Measurements from ENCODE around the gene CWC25. TPM values are rescaled to one million over a fixed set of nuclear protein-coding genes. Genes with fewer than 3 reads are reported as not detected.

The CWC25 gene
- total and polyA plus RNA-seq, 9 of the 15 experiments (the other 6 are each of a cell fraction or from before 2014, with no cell fraction given), result 16.5 to 27.4 (median 23.0) TPM

DNA sequence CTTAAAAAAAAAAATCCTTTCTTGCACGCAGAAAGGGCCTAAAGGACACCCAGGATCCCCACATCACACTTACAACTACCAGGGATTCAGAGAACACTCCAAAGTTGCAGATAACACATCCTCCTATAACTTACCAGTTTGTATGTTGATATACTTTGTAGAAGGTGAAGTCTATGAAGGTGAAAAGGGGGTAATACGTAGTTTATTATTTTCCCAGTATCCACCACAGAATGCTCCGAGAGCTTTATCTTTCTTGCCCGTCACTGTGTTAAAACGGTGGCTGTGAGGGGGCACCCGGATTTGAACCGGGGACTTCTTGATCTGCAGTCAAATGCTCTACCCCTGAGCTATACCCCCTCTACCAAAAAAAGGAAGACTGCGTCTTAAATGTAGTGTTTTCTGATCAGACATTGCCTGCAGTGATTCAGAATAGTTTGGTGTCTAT is 36.3 kb upstream of the CWC25 start:
- Histone ChIP-seq H3K9ac (ENCODE audit: insufficient read depth in 1 of 2, low read depth in 2 of 2, low read length in 2 of 2) (no peak overlapping the region), H3K4me2 (ENCODE audit: insufficient read depth, low read length) (peak overlapping the region; percentile 45), H3K9me1 (ENCODE audit: control insufficient read depth, insufficient read depth, low read length) (no peaks in the 10 kb centered on the region), H3K79me2 (ENCODE audit: control insufficient read depth, insufficient read depth, low read length) (no peaks in the 10 kb centered on the region), H4K20me1 (replicated peaks; ENCODE audit: control insufficient read depth, insufficient read depth, low read length) (no peaks in the 10 kb centered on the region), H3K9me3 (replicated peaks; ENCODE audit: control insufficient read depth, insufficient read depth, low read depth, low read length) (no peaks in the 10 kb centered on the region), H2AFZ (ENCODE audit: low read depth, low read length) (peak overlapping the region; percentile 62; the same call in 1 of the 2 replicates), H3K27me3 (ENCODE audit: control insufficient read depth in 2 of 2, insufficient read depth in 2 of 2, low read length in 2 of 2) (no peaks in the 10 kb centered on the region), H3K4me3 (no peak overlapping the region), H3K36me3 (ENCODE audit: control insufficient read depth, insufficient read depth, low read length) (no peaks in the 10 kb centered on the region), H3K4me1 (replicated peaks in 1 of 2; ENCODE audit: control insufficient read depth in 2 of 2, insufficient read depth in 2 of 2, low read length in 2 of 2) (peaks cover 2 to 11% of the 10 kb centered on the region in 2 experiments; a peak in 2 of 5 replicates), H3K27ac (ENCODE audit: extremely low read depth, low read depth, low read length) (no peak overlapping the region)
- ChIA-PET POLR2A (interaction anchor here (1.1 to 1.7 kb wide), 4 partner anchors 8 to 107 kb away, joined by 3 to 9 read pairs (median 6); partner anchors contain the start of genes LASP1 and RPL23), CTCF (ENCODE audit: low intra/inter-chr PET ratio) (no interaction called here)
- no TSS peak for BruUV-seq (replicated peaks)
- peak in 2 of 4 experiments; percentile 67 to 75 for DNase-seq (ENCODE audit: extremely low read depth in 1 of 4, low spot score in 3 of 4)
- 14% methylated on average over 8 of the region's 8 CpGs for WGBS (ENCODE audit: insufficient coverage, low coverage, missing lambda C conversion rate)
- FAIRE-seq, result no peak
- intact Hi-C loops (cut with micrococcal nuclease), result loop anchor here (10.0 kb wide), 1 partner anchor 187 kb away; the partner anchor contains the start of gene EPOP
- peak; percentile 86 for ATAC-seq
- in situ Hi-C loops (cut with MboI), result no loop called here
- TF ChIP-seq POLR3A (IDR thresholded peaks at IDR 0.05; ENCODE audit: borderline replicate concordance, extremely low read depth, insufficient read depth, insufficient read length) (peak; percentile 85), ADNP (tag; IDR thresholded peaks at IDR 0.05) (0 out of 2 replicates have a peak, but pooled peaks have one; percentile 29), TEAD4 (IDR thresholded peaks at IDR 0.05; ENCODE audit: low read length) (peak; percentile 54), TEAD4 (CRISPR knock-in tag; IDR thresholded peaks at IDR 0.05; ENCODE audit: borderline replicate concordance) (no peak), NFIC (IDR thresholded peaks at IDR 0.05) (peak; percentile 57), EP400 (IDR thresholded peaks at IDR 0.05) (0 out of 2 replicates have a peak, but pooled peaks have one; percentile 22), MYC (IDR thresholded peaks at IDR 0.05; ENCODE audit: low read depth, low read length) (no peak), MYC (CRISPR knock-in tag; IDR thresholded peaks at IDR 0.05; ENCODE audit: borderline replicate concordance, low read depth) (no peak), ZNF778 (CRISPR knock-in tag; IDR thresholded peaks at IDR 0.05) (no peak), SP1 (CRISPR knock-in tag; IDR thresholded peaks at IDR 0.05) (peak; percentile 37; the same call in 1 of the 2 replicates)
- TF ChIP-seq, protein P1, sequence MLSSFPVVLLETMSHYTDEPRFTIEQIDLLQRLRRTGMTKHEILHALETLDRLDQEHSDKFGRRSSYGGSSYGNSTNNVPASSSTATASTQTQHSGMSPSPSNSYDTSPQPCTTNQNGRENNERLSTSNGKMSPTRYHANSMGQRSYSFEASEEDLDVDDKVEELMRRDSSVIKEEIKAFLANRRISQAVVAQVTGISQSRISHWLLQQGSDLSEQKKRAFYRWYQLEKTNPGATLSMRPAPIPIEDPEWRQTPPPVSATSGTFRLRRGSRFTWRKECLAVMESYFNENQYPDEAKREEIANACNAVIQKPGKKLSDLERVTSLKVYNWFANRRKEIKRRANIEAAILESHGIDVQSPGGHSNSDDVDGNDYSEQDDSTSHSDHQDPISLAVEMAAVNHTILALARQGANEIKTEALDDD (IDR thresholded peaks at IDR 0.05), result peak; percentile 63
- TF ChIP-seq, protein P2, sequence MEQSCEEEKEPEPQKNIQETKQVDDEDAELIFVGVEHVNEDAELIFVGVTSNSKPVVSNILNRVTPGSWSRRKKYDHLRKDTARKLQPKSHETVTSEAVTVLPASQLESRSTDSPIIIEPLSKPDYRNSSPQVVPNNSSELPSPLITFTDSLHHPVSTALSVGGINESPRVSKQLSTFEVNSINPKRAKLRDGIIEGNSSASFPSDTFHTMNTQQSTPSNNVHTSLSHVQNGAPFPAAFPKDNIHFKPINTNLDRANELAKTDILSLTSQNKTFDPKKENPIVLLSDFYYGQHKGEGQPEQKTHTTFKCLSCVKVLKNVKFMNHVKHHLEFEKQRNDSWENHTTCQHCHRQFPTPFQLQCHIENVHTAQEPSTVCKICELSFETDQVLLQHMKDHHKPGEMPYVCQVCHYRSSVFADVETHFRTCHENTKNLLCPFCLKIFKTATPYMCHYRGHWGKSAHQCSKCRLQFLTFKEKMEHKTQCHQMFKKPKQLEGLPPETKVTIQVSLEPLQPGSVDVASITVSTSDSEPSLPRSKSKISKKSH (CRISPR knock-in tag; IDR thresholded peaks at IDR 0.05), result no peak
- TF ChIP-seq, protein P3, sequence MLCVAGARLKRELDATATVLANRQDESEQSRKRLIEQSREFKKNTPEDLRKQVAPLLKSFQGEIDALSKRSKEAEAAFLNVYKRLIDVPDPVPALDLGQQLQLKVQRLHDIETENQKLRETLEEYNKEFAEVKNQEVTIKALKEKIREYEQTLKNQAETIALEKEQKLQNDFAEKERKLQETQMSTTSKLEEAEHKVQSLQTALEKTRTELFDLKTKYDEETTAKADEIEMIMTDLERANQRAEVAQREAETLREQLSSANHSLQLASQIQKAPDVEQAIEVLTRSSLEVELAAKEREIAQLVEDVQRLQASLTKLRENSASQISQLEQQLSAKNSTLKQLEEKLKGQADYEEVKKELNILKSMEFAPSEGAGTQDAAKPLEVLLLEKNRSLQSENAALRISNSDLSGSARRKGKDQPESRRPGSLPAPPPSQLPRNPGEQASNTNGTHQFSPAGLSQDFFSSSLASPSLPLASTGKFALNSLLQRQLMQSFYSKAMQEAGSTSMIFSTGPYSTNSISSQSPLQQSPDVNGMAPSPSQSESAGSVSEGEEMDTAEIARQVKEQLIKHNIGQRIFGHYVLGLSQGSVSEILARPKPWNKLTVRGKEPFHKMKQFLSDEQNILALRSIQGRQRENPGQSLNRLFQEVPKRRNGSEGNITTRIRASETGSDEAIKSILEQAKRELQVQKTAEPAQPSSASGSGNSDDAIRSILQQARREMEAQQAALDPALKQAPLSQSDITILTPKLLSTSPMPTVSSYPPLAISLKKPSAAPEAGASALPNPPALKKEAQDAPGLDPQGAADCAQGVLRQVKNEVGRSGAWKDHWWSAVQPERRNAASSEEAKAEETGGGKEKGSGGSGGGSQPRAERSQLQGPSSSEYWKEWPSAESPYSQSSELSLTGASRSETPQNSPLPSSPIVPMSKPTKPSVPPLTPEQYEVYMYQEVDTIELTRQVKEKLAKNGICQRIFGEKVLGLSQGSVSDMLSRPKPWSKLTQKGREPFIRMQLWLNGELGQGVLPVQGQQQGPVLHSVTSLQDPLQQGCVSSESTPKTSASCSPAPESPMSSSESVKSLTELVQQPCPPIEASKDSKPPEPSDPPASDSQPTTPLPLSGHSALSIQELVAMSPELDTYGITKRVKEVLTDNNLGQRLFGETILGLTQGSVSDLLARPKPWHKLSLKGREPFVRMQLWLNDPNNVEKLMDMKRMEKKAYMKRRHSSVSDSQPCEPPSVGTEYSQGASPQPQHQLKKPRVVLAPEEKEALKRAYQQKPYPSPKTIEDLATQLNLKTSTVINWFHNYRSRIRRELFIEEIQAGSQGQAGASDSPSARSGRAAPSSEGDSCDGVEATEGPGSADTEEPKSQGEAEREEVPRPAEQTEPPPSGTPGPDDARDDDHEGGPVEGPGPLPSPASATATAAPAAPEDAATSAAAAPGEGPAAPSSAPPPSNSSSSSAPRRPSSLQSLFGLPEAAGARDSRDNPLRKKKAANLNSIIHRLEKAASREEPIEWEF (CRISPR knock-in tag; IDR thresholded peaks at IDR 0.05), result no peak

Measured in K562 (cell line).